DOHH2 (cell line): Measurements from ENCODE around the gene UBE2D3.

Experiments used
- H3F3A ChIP-seq: fragments of 200-600 bp; sonication (generic), shearing (Covaris generic); 2 replicates; pipeline ENCODE4 v1.6.0; 2016; ENCODE audit warnings: antibody characterized with exemption, mild to moderate bottlenecking; ENCODE audit not compliant: control insufficient read depth, insufficient read depth
- H3K27ac ChIP-seq: fragments of 200-600 bp; sonication (generic); 2 replicates; pipeline ENCODE4 v1.5.1; 2014; ENCODE audit warnings: low read depth, mild to moderate bottlenecking, low read length, moderate library complexity
- H3K27me3 ChIP-seq: fragments of 200-600 bp; sonication (generic); 2 replicates; pipeline ENCODE4 v1.6.1; 2014; ENCODE audit warnings: mild to moderate bottlenecking, low read length, mixed read lengths; ENCODE audit not compliant: control insufficient read depth
- H3K36me3 ChIP-seq: fragments of 200-600 bp; sonication (generic); 2 replicates; pipeline ENCODE4 v1.6.1; 2014; ENCODE audit warnings: mild to moderate bottlenecking, low read length, moderate library complexity, mixed read lengths; ENCODE audit not compliant: control insufficient read depth
- H3K4me1 ChIP-seq: fragments of 200-600 bp; sonication (generic); 2 replicates; pipeline ENCODE4 v1.6.1; 2014; ENCODE audit warnings: mild to moderate bottlenecking, low read length, mixed read lengths; ENCODE audit not compliant: control insufficient read depth
- H3K4me2 ChIP-seq: fragments of 200-600 bp; sonication (generic); 2 replicates; pipeline ENCODE4 v1.6.0; 2014; ENCODE audit warnings: mild to moderate bottlenecking, low read length, moderate library complexity
- H3K4me3 ChIP-seq: fragments of 200-600 bp; sonication (generic); 2 replicates; pipeline ENCODE4 v1.5.1; 2014; ENCODE audit warnings: mild to moderate bottlenecking, low read length, mixed read lengths
- H3K79me2 ChIP-seq: fragments of 200-600 bp; sonication (generic); 2 replicates; pipeline ENCODE4 v1.6.1; 2014; ENCODE audit warnings: mild to moderate bottlenecking, low read length, mixed read lengths; ENCODE audit not compliant: control insufficient read depth
- H3K9me2 ChIP-seq: fragments of 200-600 bp; sonication (generic); replicated peaks from 2 replicates; pipeline ENCODE4 v1.6.1; 2014; ENCODE audit warnings: mild to moderate bottlenecking, low read length, mixed read lengths; ENCODE audit not compliant: control insufficient read depth
- H3K9me3 ChIP-seq: fragments of 200-600 bp; sonication (generic); 2 replicates; pipeline ENCODE4 v1.6.1; 2014; ENCODE audit warnings: antibody characterized with exemption, low read length, mixed read lengths; ENCODE audit not compliant: control insufficient read depth, insufficient read depth
- H4K20me1 ChIP-seq: fragments of 200-600 bp; sonication (generic); 2 replicates; pipeline ENCODE4 v1.6.0; 2014; ENCODE audit warnings: low read depth, mild to moderate bottlenecking, antibody characterized with exemption, low read length, moderate library complexity; ENCODE audit not compliant: control insufficient read depth, insufficient read depth
- EZH2phosphoT487 ChIP-seq: fragments of 200-600 bp; sonication (generic); IDR thresholded peaks from 2 replicates; pipeline ENCODE4 v1.6.1; 2017; ENCODE audit warnings: borderline replicate concordance, mild to moderate bottlenecking, antibody characterized with exemption, low read length, moderate library complexity, mixed read lengths
- TF ChIP-seq, protein P1 (sequence below): fragments of 200-600 bp; sonication (generic); IDR thresholded peaks from one replicate; pipeline ENCODE4 v1.5.1; 2014; ENCODE audit warnings: antibody characterized with exemption, mild to moderate bottlenecking, low read depth, low read length; ENCODE audit not compliant: poor library complexity, severe bottlenecking

The UBE2D3 gene

DNA sequence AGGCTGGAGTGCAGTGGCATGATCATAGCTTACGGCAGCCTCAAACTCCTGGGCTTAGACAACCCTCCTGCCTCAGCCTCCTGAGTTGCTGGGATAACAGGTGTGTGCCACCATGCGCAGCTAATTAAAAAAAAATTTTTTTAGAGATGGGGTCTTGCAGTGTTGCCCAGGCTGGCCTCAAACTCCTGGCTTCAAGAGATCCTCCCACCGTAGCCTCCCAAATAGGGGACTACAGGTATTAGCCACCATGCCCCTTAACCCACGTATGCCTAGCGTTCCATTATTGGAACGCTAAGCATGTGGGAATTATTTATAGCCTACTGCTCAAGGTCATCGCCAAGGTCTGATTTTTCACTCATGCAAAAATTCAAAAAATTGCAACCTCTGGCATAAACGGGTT, 20.3 kb upstream of the UBE2D3 start:
- Histone ChIP-seq H3K4me1 (peaks cover 7% of the 10 kb centered on the region), H3K79me2 (peaks cover 62% of the 10 kb centered on the region), H4K20me1 (no peaks in the 10 kb centered on the region), H3K9me2 (no peaks in the 10 kb centered on the region), H3F3A (no peaks in the 10 kb centered on the region), H3K4me3 (no peak overlapping the region), H3K4me2 (no peak overlapping the region), H3K9me3 (no peaks in the 10 kb centered on the region), H3K36me3 (peaks cover 14% of the 10 kb centered on the region), H3K27ac (no peak overlapping the region), H3K27me3 (no peaks in the 10 kb centered on the region)
- TF ChIP-seq, protein P1, sequence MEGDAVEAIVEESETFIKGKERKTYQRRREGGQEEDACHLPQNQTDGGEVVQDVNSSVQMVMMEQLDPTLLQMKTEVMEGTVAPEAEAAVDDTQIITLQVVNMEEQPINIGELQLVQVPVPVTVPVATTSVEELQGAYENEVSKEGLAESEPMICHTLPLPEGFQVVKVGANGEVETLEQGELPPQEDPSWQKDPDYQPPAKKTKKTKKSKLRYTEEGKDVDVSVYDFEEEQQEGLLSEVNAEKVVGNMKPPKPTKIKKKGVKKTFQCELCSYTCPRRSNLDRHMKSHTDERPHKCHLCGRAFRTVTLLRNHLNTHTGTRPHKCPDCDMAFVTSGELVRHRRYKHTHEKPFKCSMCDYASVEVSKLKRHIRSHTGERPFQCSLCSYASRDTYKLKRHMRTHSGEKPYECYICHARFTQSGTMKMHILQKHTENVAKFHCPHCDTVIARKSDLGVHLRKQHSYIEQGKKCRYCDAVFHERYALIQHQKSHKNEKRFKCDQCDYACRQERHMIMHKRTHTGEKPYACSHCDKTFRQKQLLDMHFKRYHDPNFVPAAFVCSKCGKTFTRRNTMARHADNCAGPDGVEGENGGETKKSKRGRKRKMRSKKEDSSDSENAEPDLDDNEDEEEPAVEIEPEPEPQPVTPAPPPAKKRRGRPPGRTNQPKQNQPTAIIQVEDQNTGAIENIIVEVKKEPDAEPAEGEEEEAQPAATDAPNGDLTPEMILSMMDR: no peak

DNA sequence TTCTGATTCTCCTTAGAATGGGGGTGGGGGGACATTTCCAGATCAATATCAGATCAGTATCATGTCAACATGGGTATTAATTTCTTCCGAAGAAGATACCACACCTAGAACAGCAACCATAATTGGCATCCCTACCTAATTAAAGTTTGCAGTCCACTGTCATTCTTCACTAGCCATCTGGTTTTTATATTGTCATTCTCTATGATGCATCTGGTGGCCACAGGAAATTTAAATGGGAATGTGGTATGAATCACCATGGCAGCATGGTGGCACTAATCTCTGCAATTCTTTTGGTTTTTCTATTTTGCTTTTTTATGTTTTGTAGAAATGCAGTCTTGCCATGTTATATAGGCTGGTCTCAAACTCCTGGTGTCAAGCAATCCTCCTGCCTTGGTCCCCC, 16.6 kb upstream of the UBE2D3 start:
- TF ChIP-seq, protein P1: no peak
- TF ChIP-seq EZH2phosphoT487: no peak
- H4K20me1 ChIP-seq: no peaks in the 10 kb centered on the region
- H3K27me3 ChIP-seq: no peaks in the 10 kb centered on the region
- no peaks in the 10 kb centered on the region; the same call in 1 of the 2 replicates for H3F3A ChIP-seq
- H3K4me1 ChIP-seq: peaks cover 7% of the 10 kb centered on the region
- no peaks in the 10 kb centered on the region for H3K9me2 ChIP-seq
- no peaks in the 10 kb centered on the region for H3K9me3 ChIP-seq
- no peak overlapping the region for H3K4me3 ChIP-seq
- peaks cover 17% of the 10 kb centered on the region for H3K36me3 ChIP-seq
- peaks cover 59% of the 10 kb centered on the region for H3K79me2 ChIP-seq
- no peak overlapping the region for H3K4me2 ChIP-seq
- H3K27ac ChIP-seq: no peak overlapping the region

DNA sequence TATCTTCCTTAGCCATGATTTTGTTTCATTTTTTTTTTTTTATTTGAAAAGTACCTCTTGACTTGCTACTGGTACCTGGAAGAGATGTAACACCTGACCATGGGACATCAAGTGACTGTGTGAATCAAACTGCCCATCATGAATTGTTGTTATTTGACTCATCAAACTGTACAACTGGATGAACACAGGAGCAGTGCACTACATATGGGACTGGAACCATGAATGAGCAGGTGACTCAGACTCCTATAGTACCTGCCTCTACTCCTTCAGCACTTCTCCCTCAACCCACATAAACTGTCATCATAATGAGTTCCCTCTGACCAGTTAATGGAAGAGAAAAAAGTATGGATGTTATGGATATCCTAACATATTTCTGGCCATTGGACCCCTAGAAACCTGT, 15.9 kb upstream of the UBE2D3 start:
- no peak overlapping the region for H3K27ac ChIP-seq
- H3K36me3 ChIP-seq: peaks cover 18% of the 10 kb centered on the region
- no peak overlapping the region for H3K4me3 ChIP-seq
- peaks cover 7% of the 10 kb centered on the region for H3K4me1 ChIP-seq
- no peaks in the 10 kb centered on the region for H3K9me2 ChIP-seq
- no peaks in the 10 kb centered on the region for H3K27me3 ChIP-seq
- H3F3A ChIP-seq: no peaks in the 10 kb centered on the region; the same call in 1 of the 2 replicates
- H4K20me1 ChIP-seq: no peaks in the 10 kb centered on the region
- no peak for TF ChIP-seq EZH2phosphoT487
- TF ChIP-seq, protein P1: no peak
- H3K4me2 ChIP-seq: no peak overlapping the region
- peaks cover 59% of the 10 kb centered on the region for H3K79me2 ChIP-seq
- H3K9me3 ChIP-seq: no peaks in the 10 kb centered on the region

DNA sequence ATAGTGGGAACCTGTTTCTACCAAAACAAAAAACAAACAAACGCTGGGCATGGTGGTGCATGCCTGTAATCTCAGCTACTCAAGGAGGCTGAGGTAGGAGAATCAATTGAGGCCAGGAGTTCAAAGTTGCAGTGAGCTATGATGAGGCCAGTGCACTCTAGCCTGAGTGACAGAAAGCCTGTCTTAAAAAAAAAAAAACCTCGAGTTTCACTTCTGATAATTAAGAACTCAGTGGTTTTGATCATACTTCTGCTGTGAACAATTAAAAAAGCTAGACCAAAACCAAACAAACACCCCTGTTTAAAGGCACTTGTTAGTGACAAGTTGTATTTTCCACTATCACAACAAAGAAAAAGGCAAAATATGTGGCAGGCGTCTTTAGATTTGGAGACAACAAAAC, 15.0 kb upstream of the UBE2D3 start:
- Histone ChIP-seq H3K79me2 (peaks cover 56% of the 10 kb centered on the region), H3K27ac (no peak overlapping the region), H4K20me1 (no peaks in the 10 kb centered on the region), H3K27me3 (no peaks in the 10 kb centered on the region), H3F3A (no peaks in the 10 kb centered on the region; the same call in 1 of the 2 replicates), H3K9me2 (no peaks in the 10 kb centered on the region), H3K4me3 (no peak overlapping the region), H3K4me1 (peaks cover 7% of the 10 kb centered on the region), H3K9me3 (no peaks in the 10 kb centered on the region), H3K36me3 (peaks cover 20% of the 10 kb centered on the region), H3K4me2 (no peak overlapping the region)
- no peak for TF ChIP-seq EZH2phosphoT487
